SU-DHL-6 (cell line): ENCODE data around the gene AFF3.

ENCODE experiments used
- H2AFZ ChIP-seq: fragments of 200-600 bp; sonication (generic); 2 replicates; pipeline ENCODE4 v1.6.1; 2014; ENCODE audit warnings: low read depth, mild to moderate bottlenecking, moderate library complexity, mixed read lengths, antibody characterized with exemption, low read length; ENCODE audit not compliant: severe bottlenecking
- H3F3A ChIP-seq: fragments of 200-600 bp; shearing (Covaris generic); 2 replicates; pipeline ENCODE4 v1.6.0; 2016; ENCODE audit warnings: antibody characterized with exemption, mild to moderate bottlenecking; ENCODE audit not compliant: insufficient read depth
- H3K27ac ChIP-seq: fragments of 200-600 bp; sonication (generic); 2 replicates; pipeline ENCODE4 v1.5.1; 2016; ENCODE audit warnings: low read depth, mild to moderate bottlenecking, low read length, moderate library complexity, mixed read lengths
- H3K27me3 ChIP-seq: fragments of 200-600 bp; sonication (generic), shearing (Covaris generic); 2 replicates; pipeline ENCODE4 v1.6.0; 2014; ENCODE audit warnings: mild to moderate bottlenecking, low read length
- H3K36me3 ChIP-seq: fragments of 200-600 bp; sonication (generic); 2 replicates; pipeline ENCODE4 v1.6.1; 2014; ENCODE audit warnings: mild to moderate bottlenecking, low read length, mixed read lengths
- H3K4me2 ChIP-seq: fragments of 300-600, 200-600 bp; shearing (Covaris generic), sonication (generic); 2 replicates; pipeline ENCODE4 v1.6.0; 2014; ENCODE audit warnings: low read length, low read depth, mild to moderate bottlenecking; ENCODE audit not compliant: poor library complexity, severe bottlenecking
- H3K4me3 ChIP-seq: fragments of 200-600 bp; sonication (generic); 2 replicates; pipeline ENCODE4 v1.5.1; 2014; ENCODE audit warnings: antibody characterized with exemption, low read length, mild to moderate bottlenecking, mixed read lengths; ENCODE audit not compliant: insufficient read depth, poor library complexity, severe bottlenecking
- H3K79me2 ChIP-seq: fragments of 200-600 bp; sonication (generic); 2 replicates; pipeline ENCODE4 v1.6.1; 2014; ENCODE audit warnings: mild to moderate bottlenecking, low read length, moderate library complexity; ENCODE audit not compliant: insufficient read depth
- H3K9ac ChIP-seq: fragments of 200-600 bp; sonication (generic); 2 replicates; pipeline ENCODE4 v1.7.0; 2014; ENCODE audit warnings: mild to moderate bottlenecking, low read length
- H3K9me2 ChIP-seq: fragments of 200-600 bp; sonication (generic); replicated peaks from 2 replicates; pipeline ENCODE4 v1.6.1; 2014; ENCODE audit warnings: low read length; ENCODE audit not compliant: insufficient read depth
- H3K9me3 ChIP-seq: fragments of 200-600 bp; sonication (generic); 2 replicates; pipeline ENCODE4 v1.6.1; 2014; ENCODE audit warnings: low read length, mixed read lengths; ENCODE audit not compliant: insufficient read depth
- H4K20me1 ChIP-seq: fragments of 200-600 bp; sonication (generic); 2 replicates; pipeline ENCODE4 v1.6.1; 2014; ENCODE audit warnings: low read depth, mild to moderate bottlenecking, antibody characterized with exemption, low read length, moderate library complexity, mixed read lengths
- CTCF ChIP-seq: fragments of 200-600 bp; sonication (generic); IDR thresholded peaks from one replicate; pipeline ENCODE4 v1.5.1; 2017; ENCODE audit warnings: antibody characterized with exemption, mild to moderate bottlenecking, low read length, moderate library complexity; ENCODE audit not compliant: insufficient read depth, poor library complexity, severe bottlenecking
- EZH2phosphoT487 ChIP-seq: fragments of 200-600 bp; sonication (generic), shearing (Covaris generic); conservative IDR thresholded peaks from 2 replicates; pipeline ENCODE4 v1.6.1; 2018; ENCODE audit warnings: mild to moderate bottlenecking, antibody characterized with exemption, low read length, moderate library complexity, mixed read lengths

AFF3 gene

GRCh38 chr2:99970292-99970868 is 172.0 kb downstream of the AFF3 start:
- Histone ChIP-seq H3K79me2 (no peaks in the 10 kb centered on the region), H2AFZ (no peak overlapping the region), H4K20me1 (no peaks in the 10 kb centered on the region), H3K9ac (no peak overlapping the region), H3K36me3 (no peaks in the 10 kb centered on the region), H3K27ac (no peak overlapping the region), H3K9me3 (no peaks in the 10 kb centered on the region), H3F3A (no peaks in the 10 kb centered on the region), H3K4me3 (no peak overlapping the region), H3K9me2 (no peaks in the 10 kb centered on the region), H3K27me3 (no peaks in the 10 kb centered on the region), H3K4me2 (no peak overlapping the region)
- TF ChIP-seq EZH2phosphoT487: no peak
- no peak for TF ChIP-seq CTCF

DNA sequence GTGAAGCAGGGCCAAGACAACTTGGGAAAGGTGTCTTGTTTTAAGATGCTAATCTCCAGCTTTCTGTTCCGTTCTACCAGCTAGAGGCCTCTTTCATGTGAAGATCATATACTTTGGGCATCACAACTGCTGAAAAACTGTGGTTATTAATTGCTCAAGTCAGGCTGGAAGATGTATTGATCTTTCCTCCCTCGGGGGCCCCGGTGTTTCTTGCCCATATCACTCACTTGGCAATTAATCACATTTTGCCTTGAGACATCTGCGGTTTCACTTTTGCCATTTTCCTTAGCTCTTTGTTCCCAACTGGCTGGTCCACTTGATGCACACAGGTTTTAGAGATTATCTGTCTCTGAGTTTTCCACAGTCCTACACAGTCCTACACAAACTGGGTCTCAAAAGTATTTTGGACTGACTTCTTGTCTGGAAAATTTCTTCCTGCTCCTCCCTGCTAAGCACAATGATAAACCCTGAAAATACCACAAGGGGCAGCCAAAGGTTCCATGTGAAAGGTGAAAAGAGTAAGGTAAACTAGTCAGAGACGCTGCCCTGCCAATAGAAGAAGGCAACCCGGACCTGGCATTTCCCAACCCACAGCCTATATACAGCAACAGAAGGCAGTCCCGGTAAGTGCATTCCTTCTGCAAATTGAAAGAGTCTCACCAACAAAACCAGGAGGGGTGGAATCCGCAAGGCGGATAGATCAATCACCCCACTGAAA is 181.0 kb downstream of the AFF3 start:
- no peaks in the 10 kb centered on the region for H3K36me3 ChIP-seq
- no peaks in the 10 kb centered on the region for H3K79me2 ChIP-seq
- H3F3A ChIP-seq: 0 out of 2 replicates have a peak, but pooled peaks cover 5% of the 10 kb centered on the region
- H4K20me1 ChIP-seq: no peaks in the 10 kb centered on the region
- H3K4me2 ChIP-seq: no peak overlapping the region
- no peak overlapping the region for H3K27ac ChIP-seq
- H2AFZ ChIP-seq: no peak overlapping the region
- H3K27me3 ChIP-seq: no peaks in the 10 kb centered on the region
- no peak overlapping the region for H3K4me3 ChIP-seq
- TF ChIP-seq CTCF (no peak), EZH2phosphoT487 (no peak)
- H3K9ac ChIP-seq: no peak overlapping the region
- H3K9me2 ChIP-seq: no peaks in the 10 kb centered on the region
- H3K9me3 ChIP-seq: no peaks in the 10 kb centered on the region

DNA sequence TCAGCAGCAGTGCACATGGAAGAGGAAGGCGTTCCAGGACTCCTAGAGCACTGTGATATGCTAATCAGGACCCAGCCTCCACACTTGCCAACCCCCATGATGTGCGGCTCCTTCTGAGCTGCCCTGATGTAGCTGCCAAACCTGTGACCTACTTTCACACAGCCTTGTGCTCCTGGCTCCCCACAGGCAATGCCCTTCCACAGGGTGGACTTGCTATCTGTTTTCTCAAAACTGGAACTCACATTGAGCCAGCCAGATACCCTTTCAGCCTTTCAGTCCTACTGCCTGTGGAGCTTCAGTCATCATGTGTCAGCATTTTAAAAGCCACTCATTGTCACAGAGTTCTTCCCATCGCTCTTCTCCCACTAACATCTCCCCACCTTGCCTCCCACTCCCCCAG is 181.6 kb downstream of the AFF3 start:
- H3K79me2 ChIP-seq: no peaks in the 10 kb centered on the region
- no peak overlapping the region for H3K27ac ChIP-seq
- no peaks in the 10 kb centered on the region for H3K27me3 ChIP-seq
- H3K9me2 ChIP-seq: no peaks in the 10 kb centered on the region
- no peak overlapping the region for H3K4me2 ChIP-seq
- no peaks in the 10 kb centered on the region for H3K36me3 ChIP-seq
- no peak overlapping the region for H3K4me3 ChIP-seq
- no peak for TF ChIP-seq CTCF
- no peak for TF ChIP-seq EZH2phosphoT487
- H3K9ac ChIP-seq: no peak overlapping the region
- H3F3A ChIP-seq: peaks cover 6% of the 10 kb centered on the region; the same call in 1 of the 2 replicates
- H4K20me1 ChIP-seq: no peaks in the 10 kb centered on the region
- H2AFZ ChIP-seq: no peak overlapping the region
- no peaks in the 10 kb centered on the region for H3K9me3 ChIP-seq
